A673 (cell line): ENCODE data around the gene NPSR1. TPM values are rescaled to one million over a fixed set of nuclear protein-coding genes. Genes with fewer than 3 reads are reported as not detected.

Experiments
- BruUV-seq: library from RNA; stranded (reverse); fragments of 400-500 nt; replicated peaks from 2 replicates; lab custom pipeline; 2021; lab: Mats Ljungman, UMichigan
- CTCF ChIA-PET: fragments of 300-600 bp; sonication (Branson Sonifier 250); formaldehyde crosslinking; loops from one replicate; lab custom pipeline; 2022; ENCODE audit warnings: antibody characterized with exemption; lab: Charles Lee
- POLR2A ChIA-PET: fragments of 300-600 bp; sonication (Branson Sonifier 250); formaldehyde crosslinking; loops from one replicate; lab custom pipeline; 2022; ENCODE audit warnings: antibody characterized with exemption; ENCODE audit not compliant: low non-redundant PET; lab: Charles Lee
- DNase-seq: peaks from one replicate; pipeline ENCODE4 v3.0.0-alpha.2; 2015; ENCODE audit warnings: low spot score
- H3K27ac ChIP-seq: fragments of 200-600 bp; sonication (generic); 2 replicates; pipeline ENCODE4 v1.5.1; 2016; ENCODE audit warnings: mixed run types, low read depth, mild to moderate bottlenecking, mixed read lengths, antibody characterized with exemption, low read length; ENCODE audit not compliant: poor library complexity, severe bottlenecking
- H3K27me3 ChIP-seq: fragments of 200-600 bp; sonication (generic); replicated peaks from 2 replicates; pipeline ENCODE4 v1.6.1; 2017; ENCODE audit warnings: mixed run types, low read depth, mild to moderate bottlenecking, mixed read lengths, antibody characterized with exemption, low read length; ENCODE audit not compliant: insufficient read depth, poor library complexity
- H3K36me3 ChIP-seq: fragments of 200-600 bp; sonication (generic); 2 replicates; pipeline ENCODE4 v1.6.1; 2016; ENCODE audit warnings: mixed run types, mild to moderate bottlenecking, mixed read lengths, antibody characterized with exemption, low read length; ENCODE audit not compliant: insufficient read depth, poor library complexity, severe bottlenecking
- H3K4me1 ChIP-seq: fragments of 200-600 bp; sonication (generic); 2 replicates; pipeline ENCODE4 v1.6.1; 2017; ENCODE audit warnings: mixed run types, mild to moderate bottlenecking, mixed read lengths, antibody characterized with exemption, low read length; ENCODE audit not compliant: insufficient read depth, poor library complexity, severe bottlenecking
- H3K4me3 ChIP-seq: fragments of 200-600 bp; sonication (generic); 2 replicates; pipeline ENCODE4 v1.5.1; 2016; ENCODE audit warnings: low read depth, mixed run types, mild to moderate bottlenecking, mixed read lengths, low read length; ENCODE audit not compliant: poor library complexity, severe bottlenecking
- H3K9me3 ChIP-seq: fragments of 200-600 bp; sonication (generic); 2 replicates; pipeline ENCODE4 v1.6.1; 2016; ENCODE audit warnings: mixed run types, low read depth, mild to moderate bottlenecking, mixed read lengths, antibody characterized with exemption, low read length; ENCODE audit not compliant: poor library complexity, severe bottlenecking
- EZH2 ChIP-seq: fragments of 200-600 bp; sonication (generic); IDR thresholded peaks from 2 replicates; pipeline ENCODE4 v1.6.1; 2017; ENCODE audit warnings: borderline replicate concordance, low read depth, mild to moderate bottlenecking, mixed read lengths, antibody characterized with exemption, low read length; ENCODE audit not compliant: poor library complexity, severe bottlenecking
- intact Hi-C: fragments of 100-400 bp; cut with micrococcal nuclease; formaldehyde crosslinking; loops from one replicate; pipeline ENCODE4 v1.10.0; 2022; ENCODE audit not compliant: unreplicated experiment
- total RNA-seq: library from RNA; stranded (reverse); gene quantifications from 2 replicates; pipeline ENCODE4 v1.2.3, GENCODE V29; 2021
- TF ChIP-seq, protein P1 (sequence below): fragments of 300-800, 200-600 bp; sonication (generic); conservative IDR thresholded peaks from 2 replicates; pipeline ENCODE4 v1.5.1; 2017; ENCODE audit warnings: low read depth, mild to moderate bottlenecking, antibody characterized with exemption, low read length, moderate library complexity, mixed read lengths

NPSR1 gene
- total RNA-seq, 1 experiment from 2014 or later = not detected

DNA sequence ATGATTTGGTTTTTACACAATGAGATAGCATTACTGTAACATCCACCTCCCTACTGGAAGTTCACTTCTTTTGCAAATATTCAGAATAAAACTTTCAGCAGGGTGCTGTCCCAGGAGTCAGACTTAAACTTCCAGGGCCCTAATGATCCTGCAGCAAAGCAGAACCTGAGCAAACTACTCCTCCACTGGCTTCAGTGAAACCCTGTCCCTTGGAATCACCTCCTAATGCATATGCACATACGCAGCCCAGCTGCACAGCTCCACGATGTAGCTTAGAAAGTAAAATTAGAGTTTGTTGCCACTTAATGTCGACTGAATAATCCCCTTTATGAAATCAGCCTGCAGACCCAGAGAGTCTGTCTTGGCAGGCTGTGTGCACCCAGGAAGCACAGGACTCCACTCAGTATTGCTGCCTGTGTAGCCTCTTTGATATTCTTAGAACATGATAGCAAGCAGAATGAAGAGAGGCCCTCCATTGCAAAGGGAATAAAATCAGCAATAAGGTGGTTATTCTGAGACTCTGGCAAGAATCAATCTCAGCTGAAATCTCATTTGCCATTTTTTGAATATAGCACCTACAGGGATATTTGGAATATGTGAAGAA, 1.6 kb downstream of the NPSR1 start:
- Histone ChIP-seq H3K36me3 (no peaks in the 10 kb centered on the region), H3K27me3 (peaks cover 11% of the 10 kb centered on the region), H3K4me1 (no peaks in the 10 kb centered on the region), H3K9me3 (no peaks in the 10 kb centered on the region), H3K27ac (no peak overlapping the region), H3K4me3 (no peak overlapping the region)
- ChIA-PET CTCF (no interaction called here), POLR2A (no interaction called here)
- intact Hi-C loops = no loop called here
- BruUV-seq = no TSS peak
- TF ChIP-seq, protein P1, sequence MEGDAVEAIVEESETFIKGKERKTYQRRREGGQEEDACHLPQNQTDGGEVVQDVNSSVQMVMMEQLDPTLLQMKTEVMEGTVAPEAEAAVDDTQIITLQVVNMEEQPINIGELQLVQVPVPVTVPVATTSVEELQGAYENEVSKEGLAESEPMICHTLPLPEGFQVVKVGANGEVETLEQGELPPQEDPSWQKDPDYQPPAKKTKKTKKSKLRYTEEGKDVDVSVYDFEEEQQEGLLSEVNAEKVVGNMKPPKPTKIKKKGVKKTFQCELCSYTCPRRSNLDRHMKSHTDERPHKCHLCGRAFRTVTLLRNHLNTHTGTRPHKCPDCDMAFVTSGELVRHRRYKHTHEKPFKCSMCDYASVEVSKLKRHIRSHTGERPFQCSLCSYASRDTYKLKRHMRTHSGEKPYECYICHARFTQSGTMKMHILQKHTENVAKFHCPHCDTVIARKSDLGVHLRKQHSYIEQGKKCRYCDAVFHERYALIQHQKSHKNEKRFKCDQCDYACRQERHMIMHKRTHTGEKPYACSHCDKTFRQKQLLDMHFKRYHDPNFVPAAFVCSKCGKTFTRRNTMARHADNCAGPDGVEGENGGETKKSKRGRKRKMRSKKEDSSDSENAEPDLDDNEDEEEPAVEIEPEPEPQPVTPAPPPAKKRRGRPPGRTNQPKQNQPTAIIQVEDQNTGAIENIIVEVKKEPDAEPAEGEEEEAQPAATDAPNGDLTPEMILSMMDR = no peak
- no peak for TF ChIP-seq EZH2
- no peak for DNase-seq

DNA sequence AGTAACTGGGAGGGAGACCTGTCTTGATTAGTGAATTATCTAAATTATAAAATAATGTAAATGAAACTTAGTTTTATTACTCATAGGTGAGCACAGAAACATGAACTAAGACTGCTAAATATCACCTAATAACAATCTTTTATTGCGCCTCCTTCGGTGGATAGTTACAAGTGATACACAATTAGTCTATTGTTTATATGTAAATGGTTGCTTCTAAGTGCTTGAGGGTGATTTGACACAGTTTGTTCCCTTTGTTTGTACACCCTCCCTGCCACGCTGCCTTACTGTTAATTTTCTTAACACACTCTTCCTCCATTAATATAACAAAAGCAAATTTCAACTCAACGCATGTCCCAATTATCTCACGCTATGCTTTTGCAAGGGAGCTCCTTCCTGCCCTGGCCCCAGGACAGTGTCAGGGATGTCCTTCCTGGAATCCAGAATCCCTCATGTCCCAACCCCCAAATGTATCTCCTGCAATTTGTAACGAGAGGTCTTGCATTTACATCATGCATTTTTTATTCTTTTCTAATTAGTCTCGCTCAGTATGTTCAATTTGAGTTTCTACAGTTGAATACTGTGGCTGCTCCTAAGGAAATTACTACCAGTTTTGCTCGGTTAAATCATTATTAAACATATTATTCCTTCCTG, 4.2 kb downstream of the NPSR1 start:
- DNase-seq = peak; percentile 7
- no peaks in the 10 kb centered on the region for H3K36me3 ChIP-seq
- TF ChIP-seq, protein P1 = no peak
- no peak for TF ChIP-seq EZH2
- H3K9me3 ChIP-seq = no peaks in the 10 kb centered on the region
- no peak overlapping the region for H3K27ac ChIP-seq
- intact Hi-C loops = no loop called here
- no TSS peak for BruUV-seq
- H3K4me3 ChIP-seq = no peak overlapping the region
- H3K27me3 ChIP-seq = peaks cover 11% of the 10 kb centered on the region
- CTCF ChIA-PET = no interaction called here
- H3K4me1 ChIP-seq = no peaks in the 10 kb centered on the region
- POLR2A ChIA-PET = no interaction called here

DNA sequence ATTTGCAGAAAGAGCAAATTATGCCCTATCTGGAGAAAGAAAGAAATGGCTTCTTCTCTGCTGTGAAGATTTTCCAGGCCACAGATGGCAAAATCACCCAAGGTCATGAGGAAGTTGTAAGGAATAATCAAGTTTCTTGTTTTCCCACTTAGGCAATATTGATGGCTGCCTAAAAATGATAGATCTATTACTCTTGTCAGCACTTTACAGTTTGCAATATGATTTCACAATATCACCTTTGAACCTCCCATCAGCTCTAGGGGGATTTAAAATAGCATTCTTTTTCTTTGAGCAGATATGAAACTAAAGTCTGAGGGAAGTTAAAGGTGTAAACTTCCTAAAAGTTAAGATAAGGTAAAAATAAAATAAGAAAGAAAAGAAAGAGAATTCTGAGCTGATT, 6.7 kb downstream of the NPSR1 start:
- no peaks in the 10 kb centered on the region for H3K36me3 ChIP-seq
- ChIA-PET POLR2A (no interaction called here), CTCF (no interaction called here)
- H3K4me1 ChIP-seq = no peaks in the 10 kb centered on the region
- no peak overlapping the region for H3K27ac ChIP-seq
- no peaks in the 10 kb centered on the region for H3K9me3 ChIP-seq
- BruUV-seq = no TSS peak
- H3K4me3 ChIP-seq = no peak overlapping the region
- peaks cover 11% of the 10 kb centered on the region for H3K27me3 ChIP-seq
- no peak for DNase-seq
- TF ChIP-seq, protein P1 = no peak
- no peak for TF ChIP-seq EZH2
- intact Hi-C loops = no loop called here
